OCI-LY7 (cell line): ENCODE results near the gene UGT2B10.

ENCODE experiments used
- CTCF ChIP-seq: fragments of 200-600 bp; sonication (generic); conservative IDR thresholded peaks from 2 replicates; pipeline ENCODE4 v1.5.1; 2014; ENCODE audit warnings: mild to moderate bottlenecking, antibody characterized with exemption, low read length, moderate library complexity, mixed read lengths
- EZH2phosphoT487 ChIP-seq: fragments of 200-600 bp; sonication (generic); IDR thresholded peaks from 2 replicates; pipeline ENCODE4 v1.6.1; 2018; ENCODE audit warnings: low read depth, borderline replicate concordance, mild to moderate bottlenecking, mixed run types, antibody characterized with exemption, low read length, moderate library complexity, mixed read lengths

- TF ChIP-seq CTCF, result no peak
- no peak for TF ChIP-seq EZH2phosphoT487
These were observed 61.8 kb downstream of the UGT2B10 start for GRCh38 chr4:68877555-68877954.
